IMR-90 (cell line): ENCODE measurements around the gene MTG1. TPM values are rescaled to one million over a fixed set of nuclear protein-coding genes. Genes with fewer than 3 reads are reported as not detected.

ENCODE experiments used
- ATAC-seq: fragments of 200-7000 bp; cut with Tn5 transposase; 2 replicates; pipeline ENCODE4 v1.9.1; 2020; ENCODE audit warnings: low read depth, mild to moderate bottlenecking, moderate library complexity
- BruUV-seq: library from RNA; stranded (reverse); fragments of 400-500 nt; replicated peaks from 2 replicates; lab custom pipeline; 2021; lab: Mats Ljungman, UMichigan
- CTCF ChIA-PET: fragments of 300-600 bp; formaldehyde crosslinking; extraction: SDS; loops from one replicate; lab custom pipeline; 2021; ENCODE audit warnings: antibody characterized with exemption; lab: Yijun Ruan, JAX
- POLR2A ChIA-PET: fragments of 300-600 bp; sonication (Branson Sonifier 250); formaldehyde crosslinking; loops from one replicate; lab custom pipeline; 2022; ENCODE audit warnings: antibody characterized with exemption; ENCODE audit not compliant: unreplicated experiment; lab: Charles Lee
- DNase-seq: peaks from one replicate; pipeline ENCODE4 v3.0.0; 2013
- H2AFZ ChIP-seq: replicated peaks from 2 replicates; pipeline ENCODE3; 2013; ENCODE audit warnings: low read length, mild to moderate bottlenecking; ENCODE audit not compliant: poor library complexity
- H2AK5ac ChIP-seq: 2 replicates; pipeline ENCODE4 v1.6.1; 2013; ENCODE audit warnings: low read depth, low read length, inconsistent platforms
- H2AK9ac ChIP-seq: replicated peaks from 2 replicates; pipeline ENCODE3; 2013; ENCODE audit warnings: mild to moderate bottlenecking, low read depth, low read length, moderate library complexity; ENCODE audit not compliant: poor library complexity
- H2BK120ac ChIP-seq: 2 replicates; pipeline ENCODE4 v1.6.1; 2013; ENCODE audit warnings: low read depth, low read length, inconsistent platforms
- H2BK15ac ChIP-seq: 3 replicates; pipeline ENCODE4 v1.6.1; 2013; ENCODE audit warnings: low read depth, low read length, inconsistent platforms
- H2BK20ac ChIP-seq: 2 replicates; pipeline ENCODE4 v1.6.1; 2013; ENCODE audit warnings: low read depth, mild to moderate bottlenecking, inconsistent platforms, low read length, moderate library complexity
- H2BK5ac ChIP-seq: 2 replicates; pipeline ENCODE4 v1.6.1; 2013; ENCODE audit warnings: mild to moderate bottlenecking, low read depth, low read length, inconsistent platforms; ENCODE audit not compliant: poor library complexity, severe bottlenecking
- H3K14ac ChIP-seq: replicated peaks from 2 replicates; pipeline ENCODE4 v1.6.1; 2013; ENCODE audit warnings: low read depth, low read length, inconsistent platforms
- H3K18ac ChIP-seq: 2 replicates; pipeline ENCODE4 v1.6.1; 2013; ENCODE audit warnings: low read depth, low read length, control low read depth
- H3K23ac ChIP-seq: 2 replicates; pipeline ENCODE4 v1.6.1; 2013; ENCODE audit warnings: low read depth, low read length, inconsistent platforms
- H3K27ac ChIP-seq: 2 replicates; pipeline ENCODE4 v1.5.1; 2013; ENCODE audit warnings: mild to moderate bottlenecking, control low read depth, low read length; ENCODE audit not compliant: insufficient read depth
- H3K27me3 ChIP-seq: 2 replicates; pipeline ENCODE4 v1.6.1; 2013; ENCODE audit warnings: low read length; ENCODE audit not compliant: control insufficient read depth, insufficient read depth
- H3K36me3 ChIP-seq: 2 replicates; pipeline ENCODE4 v1.6.1; 2013; ENCODE audit warnings: low read length, mixed read lengths; ENCODE audit not compliant: control insufficient read depth, insufficient read depth
- H3K4ac ChIP-seq: 2 replicates; pipeline ENCODE4 v1.6.1; 2013; ENCODE audit warnings: low read depth, low read length, inconsistent platforms
- H3K4me1 ChIP-seq: 2 replicates; pipeline ENCODE4 v1.6.1; 2013; ENCODE audit warnings: low read length, mixed read lengths; ENCODE audit not compliant: control insufficient read depth, insufficient read depth
- H3K4me2 ChIP-seq: 2 replicates; pipeline ENCODE4 v1.6.1; 2013; ENCODE audit warnings: low read depth, mild to moderate bottlenecking, control low read depth, low read length, moderate library complexity
- H3K4me3 ChIP-seq: 2 replicates; pipeline ENCODE4 v1.5.1; 2013; ENCODE audit warnings: low read depth, mild to moderate bottlenecking, control low read depth, low read length, moderate library complexity; ENCODE audit not compliant: insufficient read depth
- H3K56ac ChIP-seq: 2 replicates; pipeline ENCODE4 v1.6.1; 2013; ENCODE audit warnings: low read length, inconsistent platforms; ENCODE audit not compliant: insufficient read depth; ENCODE audit errors: extremely low read depth
- H3K79me1 ChIP-seq, 2 experiments: 2 replicates each; pipeline ENCODE4 v1.6.1; 2013; ENCODE audit warnings: low read length in 2 of 2, inconsistent platforms in 1 of 2, low read depth in 1 of 2
- H3K9ac ChIP-seq: 2 replicates; pipeline ENCODE4 v1.6.1; 2013; ENCODE audit warnings: low read depth, low read length, control low read depth
- H3K9me1 ChIP-seq: 2 replicates; pipeline ENCODE4 v1.6.1; 2013; ENCODE audit warnings: low read length, inconsistent platforms; ENCODE audit not compliant: insufficient read depth
- H3K9me3 ChIP-seq: 2 replicates; pipeline ENCODE4 v1.6.1; 2013; ENCODE audit warnings: low read length; ENCODE audit not compliant: control insufficient read depth, insufficient read depth
- H4K20me1 ChIP-seq: 2 replicates; pipeline ENCODE4 v1.6.1; 2013; ENCODE audit warnings: low read length, inconsistent platforms; ENCODE audit not compliant: insufficient read depth
- H4K5ac ChIP-seq: 2 replicates; pipeline ENCODE4 v1.6.1; 2013; ENCODE audit warnings: mild to moderate bottlenecking, low read depth, low read length, control low read depth
- H4K8ac ChIP-seq, 2 experiments: 2 replicates each; pipeline ENCODE4 v1.6.1; 2013; ENCODE audit warnings: low read depth in 2 of 2, low read length in 2 of 2, control low read depth in 1 of 2, inconsistent platforms in 1 of 2
- H4K91ac ChIP-seq: 2 replicates; pipeline ENCODE4 v1.6.1; 2013; ENCODE audit warnings: low read depth, low read length, inconsistent platforms; ENCODE audit not compliant: insufficient read depth
- CEBPB ChIP-seq: IDR thresholded peaks from 2 replicates; pipeline ENCODE4 v1.6.1; 2012; ENCODE audit warnings: low read depth, low read length, improper control_type of control experiment
- CTCF ChIP-seq: conservative IDR thresholded peaks from 2 replicates; pipeline ENCODE4 v1.5.1; 2012; ENCODE audit warnings: mild to moderate bottlenecking, low read depth, low read length, improper control_type of control experiment
- ELK1 ChIP-seq: fragments of 150-350 bp; IDR thresholded peaks from 2 replicates; pipeline ENCODE4 v1.6.1; 2016; ENCODE audit warnings: low read depth, mild to moderate bottlenecking, low read length, moderate library complexity, borderline replicate concordance
- FOS ChIP-seq: fragments of 150-350 bp; IDR thresholded peaks from 2 replicates; pipeline ENCODE4 v1.6.1; 2016; ENCODE audit warnings: low read depth, low read length
- MAFK ChIP-seq: IDR thresholded peaks from 2 replicates; pipeline ENCODE4 v1.6.1; 2012; ENCODE audit warnings: low read depth, low read length, improper control_type of control experiment
- MXI1 ChIP-seq: IDR thresholded peaks from 2 replicates; pipeline ENCODE4 v1.6.1; 2012; ENCODE audit warnings: low read depth, mild to moderate bottlenecking, low read length, moderate library complexity, borderline replicate concordance
- RAD21 ChIP-seq: IDR thresholded peaks from 2 replicates; pipeline ENCODE4 v1.6.1; 2012; ENCODE audit warnings: low read length, improper control_type of control experiment
- SMC3 ChIP-seq: fragments of 150-350 bp; IDR thresholded peaks from 2 replicates; pipeline ENCODE4 v1.6.1; 2016; ENCODE audit warnings: low read depth, mild to moderate bottlenecking, antibody characterized with exemption, low read length, moderate library complexity
- WGBS, 2 experiments: methylation state at CpG; one replicate each; pipeline versions ENCODE4 v1.1.5 to v1.1.7; 2013; ENCODE audit warnings: missing lambda C conversion rate in 2 of 2; ENCODE audit not compliant: insufficient read length in 1 of 2; ENCODE audit errors: extremely low coverage in 2 of 2; 5-methylcytosine and 5-hydroxymethylcytosine counted together
- dilution Hi-C: fragments of 300-500 bp; cut with HindIII; formaldehyde crosslinking; loops from one replicate; pipeline ENCODE4 v1.14.3; 2018; ENCODE audit warnings: low sequenced_read_pairs; ENCODE audit not compliant: unreplicated experiment
- in situ Hi-C: fragments of 300-500 bp; cut with MboI; formaldehyde crosslinking; loops from 3 replicates; pipeline ENCODE4 v1.14.3; 2019; ENCODE audit warnings: low sequenced_read_pairs, inconsistent platforms, mixed read lengths
- intact Hi-C: fragments of 100-400 bp; cut with micrococcal nuclease; formaldehyde crosslinking; loops from 2 replicates; pipeline ENCODE4 v1.10.0; 2022
- polyA plus RNA-seq, 3 experiments: library from polyadenylated mRNA; depleted of rRNA; stranded (reverse); fragments of >200 nt; gene quantifications; 2 replicates each; pipeline ENCODE4 v1.2.3, GENCODE V29; 2012; ENCODE audit warnings: low replicate concordance in 1 of 3
- total RNA-seq: library from RNA; depleted of rRNA; stranded (reverse); fragments of >200 nt; gene quantifications from 2 replicates; pipeline ENCODE4 v1.2.3, GENCODE V29; 2012
- TF ChIP-seq, protein P1 (sequence below): fragments of 150-350 bp; IDR thresholded peaks from 2 replicates; pipeline ENCODE4 v1.6.1; 2017; ENCODE audit warnings: mild to moderate bottlenecking, antibody characterized with exemption, low read length, low read depth

MTG1 gene
- total and polyA plus RNA-seq, 2 of the 4 experiments (the other 2 are of a cell fraction) = 38.5 to 64.8 TPM

- no peak overlapping the region for H3K9ac ChIP-seq
- TF ChIP-seq MXI1 (no peak), SMC3 (no peak), RAD21 (no peak), FOS (no peak), ELK1 (no peak), MAFK (no peak), CEBPB (no peak), CTCF (no peak)
- TF ChIP-seq, protein P1, sequence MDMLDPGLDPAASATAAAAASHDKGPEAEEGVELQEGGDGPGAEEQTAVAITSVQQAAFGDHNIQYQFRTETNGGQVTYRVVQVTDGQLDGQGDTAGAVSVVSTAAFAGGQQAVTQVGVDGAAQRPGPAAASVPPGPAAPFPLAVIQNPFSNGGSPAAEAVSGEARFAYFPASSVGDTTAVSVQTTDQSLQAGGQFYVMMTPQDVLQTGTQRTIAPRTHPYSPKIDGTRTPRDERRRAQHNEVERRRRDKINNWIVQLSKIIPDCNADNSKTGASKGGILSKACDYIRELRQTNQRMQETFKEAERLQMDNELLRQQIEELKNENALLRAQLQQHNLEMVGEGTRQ = no peak
- H2BK5ac ChIP-seq = no peak overlapping the region
- POLR2A ChIA-PET = no interaction called here
- H3K9me3 ChIP-seq = no peaks in the 10 kb centered on the region
- peaks cover 6% of the 10 kb centered on the region; the same call in 1 of the 2 replicates for H3K9me1 ChIP-seq
- H3K27ac ChIP-seq = no peak overlapping the region
- H4K8ac ChIP-seq = no peak overlapping the region
- no peak overlapping the region for H3K18ac ChIP-seq
- no peak for DNase-seq
- in situ Hi-C loops = no loop called here
- no peak overlapping the region for H2AK5ac ChIP-seq
- no peak overlapping the region for H4K5ac ChIP-seq
- H2BK15ac ChIP-seq = no peak overlapping the region
- H4K91ac ChIP-seq = no peak overlapping the region
- H3K27me3 ChIP-seq = no peaks in the 10 kb centered on the region
- no peak for ATAC-seq
- intact Hi-C loops = no loop called here
- peaks cover 8% of the 10 kb centered on the region; the same call in 1 of the 2 replicates for H4K20me1 ChIP-seq
- H3K56ac ChIP-seq = no peak overlapping the region
- no TSS peak for BruUV-seq
- WGBS, 2 experiments = 84% methylated on average over 3 of the region's 5 CpGs; no CpG with 5 or more reads in 1 of the 2 experiments
- H3K4me2 ChIP-seq = no peak overlapping the region
- no peak overlapping the region for H2AK9ac ChIP-seq
- peaks cover 4% of the 10 kb centered on the region; the same call in 1 of the 2 replicates for H3K4me1 ChIP-seq
- peaks cover 51% of the 10 kb centered on the region for H3K36me3 ChIP-seq
- H3K4ac ChIP-seq = no peak overlapping the region
- no peak overlapping the region for H2AFZ ChIP-seq
- no peak overlapping the region for H3K4me3 ChIP-seq
- CTCF ChIA-PET = no interaction called here
- no peak overlapping the region for H3K23ac ChIP-seq
- H3K14ac ChIP-seq = no peak overlapping the region
- dilution Hi-C loops = no loop called here
- no peak overlapping the region for H2BK120ac ChIP-seq
- H2BK20ac ChIP-seq = no peak overlapping the region
- H3K79me1 ChIP-seq = peaks cover 25 to 48% of the 10 kb centered on the region in 2 experiments
These were observed 9.8 kb downstream of the MTG1 start for GRCh38 chr10:133403784-133404183.
